Lung (tissue), 12 donors: ENCODE results near the gene DNAAF5. TPM values are rescaled to one million over a fixed set of nuclear protein-coding genes. Genes with fewer than 3 reads are reported as not detected.
"Not testable (repeated sequence)": the region's sequence is repeated elsewhere in the genome, so short reads cannot be mapped to it uniquely, and the experiment has no call there.

Source experiments
- ATAC-seq: fragments of 200-7000 bp; cut with Tn5 transposase; one replicate; pipeline ENCODE4 v1.9.1; 2020; ENCODE audit warnings: moderate number of reproducible peaks; ENCODE audit not compliant: insufficient read depth, low FRiP score
- DNase-seq, 3 donors: peaks; one replicate each; pipeline ENCODE4 v3.0.0-alpha.2; 2013 to 2017
- H3K27ac ChIP-seq, 2 donors: one replicate each; pipeline ENCODE4 v1.5.1; 2013; ENCODE audit warnings: mild to moderate bottlenecking in 2 of 2, moderate library complexity in 2 of 2, control low read depth in 1 of 2, inconsistent platforms in 1 of 2, low read depth in 1 of 2, low read length in 1 of 2
- H3K27me3 ChIP-seq, 3 donors: one replicate each; pipeline ENCODE4 v1.5.1; 2013; ENCODE audit warnings: low read length in 2 of 3; ENCODE audit not compliant: control insufficient read depth in 3 of 3, insufficient read depth in 3 of 3
- H3K36me3 ChIP-seq, 4 donors: one replicate each; pipeline ENCODE4 v1.5.1; 2013; ENCODE audit warnings: low read length in 4 of 4, mild to moderate bottlenecking in 1 of 4, moderate library complexity in 1 of 4; ENCODE audit not compliant: control insufficient read depth in 4 of 4, insufficient read depth in 4 of 4
- H3K4me1 ChIP-seq, 5 donors: one replicate each; pipeline ENCODE4 v1.5.1; 2013; ENCODE audit warnings: low read length in 5 of 5, mild to moderate bottlenecking in 2 of 5, moderate library complexity in 1 of 5; ENCODE audit not compliant: control insufficient read depth in 5 of 5, insufficient read depth in 5 of 5
- H3K4me3 ChIP-seq: one replicate; pipeline ENCODE4 v1.5.1; 2013; ENCODE audit warnings: mild to moderate bottlenecking, control low read depth, moderate library complexity
- H3K9ac ChIP-seq, 2 donors: one replicate each; pipeline ENCODE4 v1.5.1; 2013; ENCODE audit warnings: low read length in 2 of 2, control low read depth in 1 of 2; ENCODE audit not compliant: insufficient read depth in 1 of 2
- H3K9me3 ChIP-seq, 4 donors: one replicate each; pipeline ENCODE4 v1.5.1; 2013; ENCODE audit warnings: low read length in 3 of 4, mild to moderate bottlenecking in 1 of 4, moderate library complexity in 1 of 4; ENCODE audit not compliant: control insufficient read depth in 4 of 4, insufficient read depth in 3 of 4
- WGBS, 2 donors: extraction: QIAGEN DNeasy Blood & Tissue Kit; methylation state at CpG; one replicate each; pipeline ENCODE4 v1.1.7; 2013; 5-methylcytosine and 5-hydroxymethylcytosine counted together
- polyA plus RNA-seq, 2 donors: library from polyadenylated mRNA; stranded (reverse); fragments of 200-250 nt; gene quantifications; one replicate each; pipeline ENCODE4 v1.2.1, GENCODE V29; 2013
- total RNA-seq, 2 donors: library from RNA; depleted of rRNA in 1 of 2; stranded (reverse); fragments of >200 nt in 1 of 2; gene quantifications; one replicate each; pipeline ENCODE4 v1.2.1, GENCODE V29; 2014 to 2021
- TF ChIP-seq, protein P1 (sequence below): IDR thresholded peaks from 2 replicates; pipeline ENCODE4 v1.5.1; 2012; ENCODE audit warnings: mild to moderate bottlenecking; ENCODE audit errors: control extremely low read depth, extremely low read depth
- donor health status: control.
- donor health status: control.
- donor health status: Bipolar disorder and iron deficiency.
- donor health status: healthy.
- donor health status: DM: yes; HTN: yes; CAD: no.

The DNAAF5 gene
- total and polyA plus RNA-seq, 4 donors, result 10.2 to 30.2 (median 18.6) TPM

DNA sequence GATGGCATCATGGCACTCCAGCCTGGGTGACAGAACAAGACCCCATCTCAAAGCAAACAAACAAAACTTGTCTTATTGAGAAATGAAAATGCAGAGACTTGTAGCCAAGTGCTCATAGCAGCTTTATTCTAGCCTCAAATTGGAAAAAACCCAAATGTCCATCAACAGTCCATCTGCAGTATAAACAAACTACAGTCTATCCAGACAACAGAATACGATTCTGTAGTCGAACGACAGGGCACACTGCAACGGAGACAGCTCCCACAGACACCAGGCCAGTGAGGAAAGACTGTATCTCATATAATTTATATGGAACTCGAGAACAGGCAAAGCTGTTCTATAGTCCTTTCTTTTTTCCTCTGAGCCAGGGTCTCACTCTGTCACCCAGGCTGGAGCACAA lies 65.0 kb downstream of the DNAAF5 start:
- Histone ChIP-seq H3K36me3 (peaks cover 0 to 9% (median 0%) of the 10 kb centered on the region in 4 donors), H3K4me1 (peaks cover 0 to 6% (median 2%) of the 10 kb centered on the region in 5 donors), H3K9me3 (no peaks in the 10 kb centered on the region), H3K27me3 (no peaks in the 10 kb centered on the region), H3K27ac (no peak overlapping the region), H3K4me3 (no peak overlapping the region), H3K9ac (no peak overlapping the region)
- ATAC-seq (no peak), DNase-seq (peak; percentile 50 to 93 (median 87))
- WGBS, 2 donors, result 75 to 79% methylated on average over 5 of the region's 5 CpGs
- TF ChIP-seq, protein P1, sequence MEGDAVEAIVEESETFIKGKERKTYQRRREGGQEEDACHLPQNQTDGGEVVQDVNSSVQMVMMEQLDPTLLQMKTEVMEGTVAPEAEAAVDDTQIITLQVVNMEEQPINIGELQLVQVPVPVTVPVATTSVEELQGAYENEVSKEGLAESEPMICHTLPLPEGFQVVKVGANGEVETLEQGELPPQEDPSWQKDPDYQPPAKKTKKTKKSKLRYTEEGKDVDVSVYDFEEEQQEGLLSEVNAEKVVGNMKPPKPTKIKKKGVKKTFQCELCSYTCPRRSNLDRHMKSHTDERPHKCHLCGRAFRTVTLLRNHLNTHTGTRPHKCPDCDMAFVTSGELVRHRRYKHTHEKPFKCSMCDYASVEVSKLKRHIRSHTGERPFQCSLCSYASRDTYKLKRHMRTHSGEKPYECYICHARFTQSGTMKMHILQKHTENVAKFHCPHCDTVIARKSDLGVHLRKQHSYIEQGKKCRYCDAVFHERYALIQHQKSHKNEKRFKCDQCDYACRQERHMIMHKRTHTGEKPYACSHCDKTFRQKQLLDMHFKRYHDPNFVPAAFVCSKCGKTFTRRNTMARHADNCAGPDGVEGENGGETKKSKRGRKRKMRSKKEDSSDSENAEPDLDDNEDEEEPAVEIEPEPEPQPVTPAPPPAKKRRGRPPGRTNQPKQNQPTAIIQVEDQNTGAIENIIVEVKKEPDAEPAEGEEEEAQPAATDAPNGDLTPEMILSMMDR, result no peak

DNA sequence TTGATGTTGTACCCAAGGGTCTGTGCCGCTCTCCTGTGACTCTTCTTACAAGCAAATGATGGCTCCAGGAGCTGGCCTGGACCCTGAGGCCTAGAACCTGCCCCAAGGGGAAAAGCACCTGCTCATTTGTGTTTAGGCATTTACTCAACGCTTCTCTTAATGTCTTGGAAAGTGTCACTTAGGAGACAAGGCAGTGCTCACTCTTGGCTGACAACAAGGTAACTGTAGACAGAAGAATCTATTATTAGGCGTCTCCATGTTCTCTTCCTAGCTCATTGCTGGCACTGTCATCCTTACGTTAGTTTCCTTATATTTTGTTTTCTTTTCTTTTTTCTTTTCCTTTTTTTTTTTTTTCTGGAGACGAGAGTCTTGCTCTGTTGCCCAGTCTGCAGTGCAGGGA lies 67.7 kb downstream of the DNAAF5 start:
- ATAC-seq, result no peak

DNA sequence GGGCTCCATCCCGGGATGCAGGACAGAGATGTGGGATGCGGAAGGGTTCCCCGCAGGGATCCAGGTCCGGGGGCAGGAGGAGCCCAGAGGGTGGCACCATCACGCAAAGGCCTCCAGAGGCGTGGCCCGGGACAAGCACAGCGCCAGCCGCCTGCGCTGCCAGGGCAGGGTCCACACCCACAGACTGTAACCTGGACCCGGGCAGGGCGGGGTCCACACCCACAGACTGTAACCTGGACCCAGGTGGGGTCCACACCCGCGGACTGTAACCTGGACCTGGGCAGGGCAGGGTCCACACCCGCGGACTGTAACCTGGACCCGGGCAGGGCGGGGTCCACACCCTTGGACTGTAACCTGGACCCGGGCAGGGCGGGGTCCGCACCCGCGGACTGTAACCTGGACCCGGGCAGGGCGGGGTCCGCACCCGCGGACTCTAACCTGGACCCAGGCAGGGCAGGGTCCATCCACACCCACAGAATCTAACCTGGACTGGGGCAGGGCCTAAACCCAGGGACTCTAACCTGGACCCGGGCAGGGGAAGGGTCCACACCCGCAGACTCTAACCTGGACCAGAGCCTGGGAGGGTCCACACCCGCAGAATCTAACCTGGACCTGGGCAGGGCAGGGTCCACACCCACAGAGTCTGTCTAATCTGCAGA lies 68.3 kb downstream of the DNAAF5 start:
- ATAC-seq (no peak), DNase-seq (no peak)
- H3K4me1 ChIP-seq, result peaks cover 0 to 6% (median 0%) of the 10 kb centered on the region in 5 donors

More for the DNA sequence above, 67.7 kb downstream of the DNAAF5 start:
- Histone ChIP-seq H3K9me3 (no peaks in the 10 kb centered on the region), H3K4me3 (no peak overlapping the region), H3K36me3 (no peaks in the 10 kb centered on the region), H3K4me1 (peaks cover 0 to 6% (median 0%) of the 10 kb centered on the region in 5 donors), H3K27me3 (no peaks in the 10 kb centered on the region), H3K27ac (no peak overlapping the region), H3K9ac (no peak overlapping the region)
- 82 to 85% methylated on average over 5 of the region's 5 CpGs for WGBS, 2 donors
- DNase-seq, result no peak
- TF ChIP-seq, protein P1, result no peak

DNA sequence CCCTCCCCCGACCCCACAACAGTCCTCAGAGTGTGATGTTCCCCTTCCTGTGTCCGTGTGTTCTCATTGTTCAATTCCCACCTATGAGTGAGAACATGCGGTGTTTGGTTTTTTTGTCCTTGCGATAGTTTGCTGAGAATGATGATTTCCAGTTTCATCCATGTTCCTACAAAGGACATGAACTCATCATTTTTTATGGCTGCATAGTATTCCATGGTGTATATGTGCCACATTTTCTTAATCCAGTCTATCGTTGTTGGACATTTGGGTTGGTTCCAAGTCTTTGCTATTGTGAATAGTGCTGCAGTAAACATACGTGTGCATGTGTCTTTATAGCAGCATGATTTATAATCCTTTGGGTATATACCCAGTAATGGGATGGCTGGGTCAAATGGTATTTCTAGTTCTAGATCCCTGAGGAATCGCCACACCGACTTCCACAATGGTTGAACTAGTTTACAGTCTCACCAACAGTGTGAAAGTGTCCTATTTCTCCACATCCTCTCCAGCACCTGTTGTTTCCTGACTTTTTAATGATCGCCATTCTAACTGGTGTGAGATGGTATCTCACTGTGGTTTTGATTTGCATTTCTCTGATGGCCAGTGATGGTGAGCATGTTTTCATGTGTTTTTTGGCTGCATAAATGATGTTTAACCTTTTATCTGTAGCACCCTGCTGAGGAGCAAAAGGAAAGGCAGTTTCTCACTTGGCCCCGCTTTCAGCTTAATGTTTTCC lies 70.1 kb downstream of the DNAAF5 start:
- H3K27ac ChIP-seq, H3K9ac ChIP-seq, ATAC-seq, H3K36me3 ChIP-seq, H3K4me1 ChIP-seq, DNase-seq, H3K9me3 ChIP-seq, H3K27me3 ChIP-seq, H3K4me3 ChIP-seq: not testable (repeated sequence)
- WGBS, 2 donors, result 75 to 86% methylated on average over 7 to 8 of the region's 10 CpGs

More for the DNA sequence above, 68.3 kb downstream of the DNAAF5 start:
- H3K9ac ChIP-seq, result no peak overlapping the region
- H3K27ac ChIP-seq, result no peak overlapping the region
- no peaks in the 10 kb centered on the region for H3K9me3 ChIP-seq
- 95 to 96% methylated on average over 31 of the region's 31 CpGs for whole genome bisulfite sequencing, 2 donors
- no peaks in the 10 kb centered on the region for H3K27me3 ChIP-seq
- H3K36me3 ChIP-seq, result no peaks in the 10 kb centered on the region
- TF ChIP-seq, protein P1, result no peak
- H3K4me3 ChIP-seq, result no peak overlapping the region
